Stimulated activated CD4-positive, alpha-beta T cell treated with anti-CD3 and anti-CD28 coated beads, Interleukin-1b, Interleukin-23, amount 100 ng/mL, for 4 hours (primary cell): ENCODE results near the gene REEP5.

Experiments
- DNase-seq, 2 donors: peaks; one replicate each; pipeline ENCODE4 v3.0.0-alpha.2; 2020; ENCODE audit warnings: low read depth in 2 of 2

REEP5 gene

DNA sequence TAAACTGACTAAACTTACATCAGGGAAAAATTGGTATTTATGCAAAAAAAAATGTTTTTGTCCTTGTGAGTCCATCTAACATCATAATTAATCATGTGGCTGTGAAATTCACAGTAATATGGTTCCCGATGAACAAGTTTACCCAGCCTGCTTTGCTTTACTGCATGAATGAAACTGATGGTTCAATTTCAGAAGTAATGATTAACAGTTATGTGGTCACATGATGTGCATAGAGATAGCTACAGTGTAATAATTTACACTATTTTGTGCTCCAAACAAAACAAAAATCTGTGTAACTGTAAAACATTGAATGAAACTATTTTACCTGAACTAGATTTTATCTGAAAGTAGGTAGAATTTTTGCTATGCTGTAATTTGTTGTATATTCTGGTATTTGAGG, 77.5 kb downstream of the REEP5 start:
- no peak for DNase-seq

DNA sequence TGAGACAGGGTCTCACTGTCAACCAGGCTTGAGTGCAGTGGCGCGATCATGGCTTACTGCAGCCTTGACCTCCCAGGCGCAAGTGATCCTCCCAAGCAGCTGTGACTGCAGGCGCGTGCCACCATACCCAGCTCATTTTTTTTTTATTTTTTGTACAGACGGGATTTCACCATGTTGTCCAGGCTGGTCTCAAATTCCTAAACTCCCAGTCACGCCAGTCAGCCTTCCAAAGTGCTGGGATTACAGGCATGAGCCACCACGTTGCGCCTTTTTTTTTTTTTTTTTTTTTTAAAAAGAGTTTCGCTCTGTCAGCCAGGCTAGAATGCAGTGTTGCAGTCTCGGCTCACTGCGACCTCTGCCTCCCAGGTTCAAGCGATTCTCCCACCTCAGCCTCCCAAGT, 88.1 kb downstream of the REEP5 start:
- no peak for DNase-seq

- DNase-seq = no peak
Observed at GRCh38 chr5:112830378-112830777, 91.6 kb downstream of the REEP5 start.
